IMR-90 (cell line): Measurements from ENCODE around the gene PDE4B. TPM values are rescaled to one million over a fixed set of nuclear protein-coding genes. Genes with fewer than 3 reads are reported as not detected.

Experiments used
- ATAC-seq: fragments of 200-7000 bp; cut with Tn5 transposase; 2 replicates; pipeline ENCODE4 v1.9.1; 2020; ENCODE audit warnings: low read depth, mild to moderate bottlenecking, moderate library complexity
- BruUV-seq: library from RNA; stranded (reverse); fragments of 400-500 nt; replicated peaks from 2 replicates; lab custom pipeline; 2021; lab: Mats Ljungman, UMichigan
- CTCF ChIA-PET: fragments of 300-600 bp; formaldehyde crosslinking; extraction: SDS; loops from one replicate; lab custom pipeline; 2021; ENCODE audit warnings: antibody characterized with exemption; lab: Yijun Ruan, JAX
- POLR2A ChIA-PET: fragments of 300-600 bp; sonication (Branson Sonifier 250); formaldehyde crosslinking; loops from one replicate; lab custom pipeline; 2022; ENCODE audit warnings: antibody characterized with exemption; ENCODE audit not compliant: unreplicated experiment; lab: Charles Lee
- DNase-seq: peaks from one replicate; pipeline ENCODE4 v3.0.0; 2013
- H2AFZ ChIP-seq: replicated peaks from 2 replicates; pipeline ENCODE3; 2013; ENCODE audit warnings: low read length, mild to moderate bottlenecking; ENCODE audit not compliant: poor library complexity
- H2AK5ac ChIP-seq: 2 replicates; pipeline ENCODE4 v1.6.1; 2013; ENCODE audit warnings: low read depth, low read length, inconsistent platforms
- H2AK9ac ChIP-seq: replicated peaks from 2 replicates; pipeline ENCODE3; 2013; ENCODE audit warnings: mild to moderate bottlenecking, low read depth, low read length, moderate library complexity; ENCODE audit not compliant: poor library complexity
- H2BK120ac ChIP-seq: 2 replicates; pipeline ENCODE4 v1.6.1; 2013; ENCODE audit warnings: low read depth, low read length, inconsistent platforms
- H2BK15ac ChIP-seq: 3 replicates; pipeline ENCODE4 v1.6.1; 2013; ENCODE audit warnings: low read depth, low read length, inconsistent platforms
- H2BK20ac ChIP-seq: 2 replicates; pipeline ENCODE4 v1.6.1; 2013; ENCODE audit warnings: low read depth, mild to moderate bottlenecking, inconsistent platforms, low read length, moderate library complexity
- H2BK5ac ChIP-seq: 2 replicates; pipeline ENCODE4 v1.6.1; 2013; ENCODE audit warnings: mild to moderate bottlenecking, low read depth, low read length, inconsistent platforms; ENCODE audit not compliant: poor library complexity, severe bottlenecking
- H3K14ac ChIP-seq: replicated peaks from 2 replicates; pipeline ENCODE4 v1.6.1; 2013; ENCODE audit warnings: low read depth, low read length, inconsistent platforms
- H3K18ac ChIP-seq: 2 replicates; pipeline ENCODE4 v1.6.1; 2013; ENCODE audit warnings: low read depth, low read length, control low read depth
- H3K23ac ChIP-seq: 2 replicates; pipeline ENCODE4 v1.6.1; 2013; ENCODE audit warnings: low read depth, low read length, inconsistent platforms
- H3K27ac ChIP-seq: 2 replicates; pipeline ENCODE4 v1.5.1; 2013; ENCODE audit warnings: mild to moderate bottlenecking, control low read depth, low read length; ENCODE audit not compliant: insufficient read depth
- H3K27me3 ChIP-seq: 2 replicates; pipeline ENCODE4 v1.6.1; 2013; ENCODE audit warnings: low read length; ENCODE audit not compliant: control insufficient read depth, insufficient read depth
- H3K36me3 ChIP-seq: 2 replicates; pipeline ENCODE4 v1.6.1; 2013; ENCODE audit warnings: low read length, mixed read lengths; ENCODE audit not compliant: control insufficient read depth, insufficient read depth
- H3K4ac ChIP-seq: 2 replicates; pipeline ENCODE4 v1.6.1; 2013; ENCODE audit warnings: low read depth, low read length, inconsistent platforms
- H3K4me1 ChIP-seq: 2 replicates; pipeline ENCODE4 v1.6.1; 2013; ENCODE audit warnings: low read length, mixed read lengths; ENCODE audit not compliant: control insufficient read depth, insufficient read depth
- H3K4me2 ChIP-seq: 2 replicates; pipeline ENCODE4 v1.6.1; 2013; ENCODE audit warnings: low read depth, mild to moderate bottlenecking, control low read depth, low read length, moderate library complexity
- H3K4me3 ChIP-seq: 2 replicates; pipeline ENCODE4 v1.5.1; 2013; ENCODE audit warnings: low read depth, mild to moderate bottlenecking, control low read depth, low read length, moderate library complexity; ENCODE audit not compliant: insufficient read depth
- H3K56ac ChIP-seq: 2 replicates; pipeline ENCODE4 v1.6.1; 2013; ENCODE audit warnings: low read length, inconsistent platforms; ENCODE audit not compliant: insufficient read depth; ENCODE audit errors: extremely low read depth
- H3K79me1 ChIP-seq, 2 experiments: 2 replicates each; pipeline ENCODE4 v1.6.1; 2013; ENCODE audit warnings: low read length in 2 of 2, inconsistent platforms in 1 of 2, low read depth in 1 of 2
- H3K9ac ChIP-seq: 2 replicates; pipeline ENCODE4 v1.6.1; 2013; ENCODE audit warnings: low read depth, low read length, control low read depth
- H3K9me1 ChIP-seq: 2 replicates; pipeline ENCODE4 v1.6.1; 2013; ENCODE audit warnings: low read length, inconsistent platforms; ENCODE audit not compliant: insufficient read depth
- H3K9me3 ChIP-seq: 2 replicates; pipeline ENCODE4 v1.6.1; 2013; ENCODE audit warnings: low read length; ENCODE audit not compliant: control insufficient read depth, insufficient read depth
- H4K20me1 ChIP-seq: 2 replicates; pipeline ENCODE4 v1.6.1; 2013; ENCODE audit warnings: low read length, inconsistent platforms; ENCODE audit not compliant: insufficient read depth
- H4K5ac ChIP-seq: 2 replicates; pipeline ENCODE4 v1.6.1; 2013; ENCODE audit warnings: mild to moderate bottlenecking, low read depth, low read length, control low read depth
- H4K8ac ChIP-seq, 2 experiments: 2 replicates each; pipeline ENCODE4 v1.6.1; 2013; ENCODE audit warnings: low read depth in 2 of 2, low read length in 2 of 2, control low read depth in 1 of 2, inconsistent platforms in 1 of 2
- H4K91ac ChIP-seq: 2 replicates; pipeline ENCODE4 v1.6.1; 2013; ENCODE audit warnings: low read depth, low read length, inconsistent platforms; ENCODE audit not compliant: insufficient read depth
- BHLHE40 ChIP-seq: fragments of 150-350 bp; IDR thresholded peaks from 2 replicates; pipeline ENCODE4 v1.6.1; 2016; ENCODE audit warnings: mild to moderate bottlenecking, low read depth, low read length
- ELK1 ChIP-seq: fragments of 150-350 bp; IDR thresholded peaks from 2 replicates; pipeline ENCODE4 v1.6.1; 2016; ENCODE audit warnings: low read depth, mild to moderate bottlenecking, low read length, moderate library complexity, borderline replicate concordance
- MXI1 ChIP-seq: IDR thresholded peaks from 2 replicates; pipeline ENCODE4 v1.6.1; 2012; ENCODE audit warnings: low read depth, mild to moderate bottlenecking, low read length, moderate library complexity, borderline replicate concordance
- NFE2L2 ChIP-seq: fragments of 150-350 bp; IDR thresholded peaks from 2 replicates; pipeline ENCODE4 v1.6.1; 2016; ENCODE audit warnings: low read depth, mild to moderate bottlenecking, low read length
- RFX5 ChIP-seq: IDR thresholded peaks from 2 replicates; pipeline ENCODE4 v1.8.0; 2012; ENCODE audit warnings: low read depth, mild to moderate bottlenecking, low read length, moderate library complexity
- SMC3 ChIP-seq: fragments of 150-350 bp; IDR thresholded peaks from 2 replicates; pipeline ENCODE4 v1.6.1; 2016; ENCODE audit warnings: low read depth, mild to moderate bottlenecking, antibody characterized with exemption, low read length, moderate library complexity
- USF2 ChIP-seq: fragments of 150-350 bp; IDR thresholded peaks from 2 replicates; pipeline ENCODE4 v1.6.1; 2017; ENCODE audit warnings: mild to moderate bottlenecking, antibody characterized with exemption, low read length, low read depth
- WGBS, 2 experiments: methylation state at CpG; one replicate each; pipeline versions ENCODE4 v1.1.5 to v1.1.7; 2013; ENCODE audit warnings: missing lambda C conversion rate in 2 of 2; ENCODE audit not compliant: insufficient read length in 1 of 2; ENCODE audit errors: extremely low coverage in 2 of 2; 5-methylcytosine and 5-hydroxymethylcytosine counted together
- dilution Hi-C: fragments of 300-500 bp; cut with HindIII; formaldehyde crosslinking; loops from one replicate; pipeline ENCODE4 v1.14.3; 2018; ENCODE audit warnings: low sequenced_read_pairs; ENCODE audit not compliant: unreplicated experiment
- in situ Hi-C: fragments of 300-500 bp; cut with MboI; formaldehyde crosslinking; loops from 3 replicates; pipeline ENCODE4 v1.14.3; 2019; ENCODE audit warnings: low sequenced_read_pairs, inconsistent platforms, mixed read lengths
- intact Hi-C: fragments of 100-400 bp; cut with micrococcal nuclease; formaldehyde crosslinking; loops from 2 replicates; pipeline ENCODE4 v1.10.0; 2022
- polyA plus RNA-seq, 3 experiments: library from polyadenylated mRNA; depleted of rRNA; stranded (reverse); fragments of >200 nt; gene quantifications; 2 replicates each; pipeline ENCODE4 v1.2.3, GENCODE V29; 2012; ENCODE audit warnings: low replicate concordance in 1 of 3
- total RNA-seq: library from RNA; depleted of rRNA; stranded (reverse); fragments of >200 nt; gene quantifications from 2 replicates; pipeline ENCODE4 v1.2.3, GENCODE V29; 2012

Gene PDE4B
- total and polyA plus RNA-seq, 2 of the 4 experiments (the other 2 are of a cell fraction): 5.8 to 21.3 TPM

- H2AK9ac ChIP-seq: no peak overlapping the region
- no peak overlapping the region for H3K18ac ChIP-seq
- no peak overlapping the region for H2AK5ac ChIP-seq
- H3K27ac ChIP-seq: no peak overlapping the region
- H3K27me3 ChIP-seq: no peaks in the 10 kb centered on the region
- no peak overlapping the region for H3K4ac ChIP-seq
- H3K4me1 ChIP-seq: no peaks in the 10 kb centered on the region
- no peak overlapping the region for H3K4me3 ChIP-seq
- H3K79me1 ChIP-seq: no peaks in the 10 kb centered on the region
- DNase-seq: no peak
- H4K20me1 ChIP-seq: no peaks in the 10 kb centered on the region
- no peaks in the 10 kb centered on the region for H3K9me1 ChIP-seq
- H4K8ac ChIP-seq: no peak overlapping the region
- H2AFZ ChIP-seq: no peak overlapping the region
- no peak overlapping the region for H2BK5ac ChIP-seq
- no peaks in the 10 kb centered on the region for H3K36me3 ChIP-seq
- ChIA-PET POLR2A (no interaction called here), CTCF (no interaction called here)
- in situ Hi-C loops (no loop called here), intact Hi-C loops (no loop called here), dilution Hi-C loops (no loop called here)
- no CpG with 5 or more reads among the region's 2 CpGs for WGBS, 2 experiments
- H3K4me2 ChIP-seq: no peak overlapping the region
- no peak for TF ChIP-seq ELK1
- TF ChIP-seq NFE2L2: no peak
- no peak for TF ChIP-seq RFX5
- no peak for TF ChIP-seq BHLHE40
- no peak for TF ChIP-seq USF2
- TF ChIP-seq MXI1: no peak
- TF ChIP-seq SMC3: no peak
- no peak overlapping the region for H3K9ac ChIP-seq
- no peak overlapping the region for H3K23ac ChIP-seq
- ATAC-seq: no peak
- H2BK15ac ChIP-seq: no peak overlapping the region
- no TSS peak for BruUV-seq
- H3K56ac ChIP-seq: no peak overlapping the region
- no peak overlapping the region for H2BK120ac ChIP-seq
- peaks cover 4% of the 10 kb centered on the region; the same call in 1 of the 2 replicates for H3K9me3 ChIP-seq
- no peak overlapping the region for H4K91ac ChIP-seq
- no peak overlapping the region for H4K5ac ChIP-seq
- H2BK20ac ChIP-seq: no peak overlapping the region
- H3K14ac ChIP-seq: no peak overlapping the region
These were observed 596.2 kb downstream of the PDE4B start for GRCh38 chr1:66388913-66389312.
